ENCODE results near the gene SLC16A7. TPM values are rescaled to one million over a fixed set of nuclear protein-coding genes. Genes with fewer than 3 reads are reported as not detected.

Gene SLC16A7
- total RNA-seq, 1 donor from 2014 or later: 12.6 TPM

DNA sequence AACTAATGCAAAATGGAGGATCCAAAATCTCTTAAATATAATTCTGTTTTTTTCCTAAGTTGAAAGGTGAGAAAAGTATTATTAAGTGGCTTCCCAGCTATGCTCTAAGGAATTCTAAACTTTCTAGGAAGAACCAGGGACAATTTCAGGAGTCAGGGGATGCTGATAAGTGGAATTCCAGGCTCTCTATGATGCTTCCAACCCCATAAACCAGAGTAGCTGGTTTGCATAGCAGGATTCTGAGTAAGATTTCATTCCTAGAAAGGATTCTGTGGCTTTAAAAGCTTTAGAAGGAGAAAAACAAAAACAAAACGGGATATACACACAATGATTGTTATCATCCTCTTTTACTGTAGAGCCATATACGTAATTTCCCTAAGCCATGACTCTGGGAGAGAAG lies 93.9 kb downstream of the SLC16A7 start:
- Histone ChIP-seq H3K27me3 (no peaks in the 10 kb centered on the region), H3K27ac (no peak overlapping the region), H3K4me3 (no peak overlapping the region), H3K4me1 (no peaks in the 10 kb centered on the region), H3K36me3 (no peaks in the 10 kb centered on the region), H3K9me3 (no peaks in the 10 kb centered on the region)
- intact Hi-C loops (cut with DNase I): no loop called here
- TF ChIP-seq CTCF (IDR thresholded peaks at IDR 0.05): no peak
- no peak for DNase-seq (ENCODE audit: low spot score in 2 of 2)

DNA sequence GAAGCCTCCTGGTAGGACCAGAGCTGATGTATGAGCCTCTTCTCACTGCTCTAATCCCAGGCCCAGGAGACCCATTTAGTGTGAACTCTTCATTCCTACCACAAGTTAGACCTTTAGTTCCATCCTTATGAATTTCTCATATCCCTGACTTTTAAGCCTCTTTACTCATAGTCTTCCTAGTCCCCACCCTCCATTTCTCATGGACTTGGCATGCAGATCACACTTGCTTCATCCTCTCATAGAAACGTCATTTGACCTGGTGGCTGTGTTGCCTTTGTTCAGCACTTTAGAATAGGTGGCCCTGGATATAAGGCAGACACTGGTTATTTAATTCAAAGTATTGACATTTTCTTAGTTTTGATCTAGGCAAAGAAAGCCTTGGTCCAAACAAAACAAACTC lies 99.5 kb downstream of the SLC16A7 start:
- intact Hi-C loops (cut with DNase I): no loop called here
- no peak for DNase-seq (ENCODE audit: low spot score in 2 of 2)
- H3K27ac ChIP-seq: no peak overlapping the region
- no peaks in the 10 kb centered on the region for H3K9me3 ChIP-seq
- no peaks in the 10 kb centered on the region for H3K36me3 ChIP-seq
- no peaks in the 10 kb centered on the region for H3K4me1 ChIP-seq
- no peak for TF ChIP-seq CTCF (IDR thresholded peaks at IDR 0.05)
- H3K27me3 ChIP-seq: no peaks in the 10 kb centered on the region
- H3K4me3 ChIP-seq: no peak overlapping the region

- Histone ChIP-seq H3K36me3 (no peaks in the 10 kb centered on the region), H3K27ac (no peak overlapping the region), H3K9me3 (no peaks in the 10 kb centered on the region), H3K27me3 (no peaks in the 10 kb centered on the region), H3K4me3 (no peak overlapping the region), H3K4me1 (no peaks in the 10 kb centered on the region)
- intact Hi-C loops (cut with DNase I): no loop called here
- no peak for TF ChIP-seq CTCF (IDR thresholded peaks at IDR 0.05)
- DNase-seq (ENCODE audit: low spot score in 2 of 2): no peak
These were observed 102.8 kb downstream of the SLC16A7 start for GRCh38 chr12:59698600-59698999.

DNA sequence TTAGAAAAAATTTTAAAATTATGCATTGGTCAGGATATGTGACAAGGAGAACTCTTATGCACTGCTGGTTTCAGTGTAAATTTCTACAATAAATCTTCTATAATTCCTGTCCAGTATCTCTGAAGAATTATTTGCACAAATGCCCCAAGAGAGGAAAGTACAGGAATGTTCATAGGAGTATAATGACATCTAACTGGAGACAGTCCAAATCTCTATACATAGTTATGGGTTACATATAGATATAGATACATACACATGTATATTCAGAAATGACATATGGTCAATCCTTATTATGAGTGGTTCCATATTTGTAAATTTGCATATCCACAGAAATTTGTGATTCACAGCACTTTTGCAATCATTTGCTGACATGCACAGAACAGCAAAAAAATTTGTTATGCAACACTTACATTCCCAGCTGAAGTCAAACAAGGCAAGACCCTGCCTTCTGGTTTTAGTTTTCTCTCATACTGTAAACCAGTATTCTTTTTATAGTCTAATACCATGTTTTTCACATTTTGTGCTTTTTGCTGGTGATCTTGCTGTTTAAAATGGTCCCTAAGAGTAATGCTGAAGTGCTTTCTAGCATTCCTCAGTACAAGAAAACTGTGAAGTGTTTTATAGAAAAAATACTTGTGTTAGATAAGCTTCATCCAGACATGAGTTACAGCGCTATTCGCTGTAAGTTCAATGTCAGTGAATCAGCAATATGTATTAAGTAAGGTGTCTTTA lies 103.8 kb downstream of the SLC16A7 start:
- no peak overlapping the region for H3K27ac ChIP-seq
- no peaks in the 10 kb centered on the region for H3K4me1 ChIP-seq
- H3K36me3 ChIP-seq: no peaks in the 10 kb centered on the region
- H3K4me3 ChIP-seq: no peak overlapping the region
- DNase-seq (ENCODE audit: low spot score in 2 of 2): no peak
- no peak for TF ChIP-seq CTCF (IDR thresholded peaks at IDR 0.05)
- intact Hi-C loops (cut with DNase I): no loop called here
- no peaks in the 10 kb centered on the region for H3K9me3 ChIP-seq
- H3K27me3 ChIP-seq: no peaks in the 10 kb centered on the region

DNA sequence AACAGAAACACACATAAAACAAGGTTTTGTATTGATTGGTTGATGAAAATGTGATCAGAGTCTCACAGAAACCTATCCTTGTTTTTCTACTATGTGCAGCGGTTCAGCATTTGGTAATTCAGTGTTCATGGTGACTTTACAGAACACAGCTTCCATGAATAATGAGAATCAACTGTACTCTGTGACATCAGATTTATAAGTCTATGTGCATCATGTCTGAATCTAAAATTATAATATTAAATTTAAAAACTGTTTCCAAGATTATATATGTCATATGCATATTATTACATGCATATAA lies 104.3 kb downstream of the SLC16A7 start:
- H3K4me1 ChIP-seq: no peaks in the 10 kb centered on the region
- no peak overlapping the region for H3K4me3 ChIP-seq
- no peak for DNase-seq (ENCODE audit: low spot score in 2 of 2)
- no peaks in the 10 kb centered on the region for H3K9me3 ChIP-seq
- H3K27ac ChIP-seq: no peak overlapping the region
- peaks cover 0 to 5% of the 10 kb centered on the region in 2 donors for H3K36me3 ChIP-seq
- H3K27me3 ChIP-seq: no peaks in the 10 kb centered on the region
- intact Hi-C loops (cut with DNase I): no loop called here
- TF ChIP-seq CTCF (IDR thresholded peaks at IDR 0.05): no peak

DNA sequence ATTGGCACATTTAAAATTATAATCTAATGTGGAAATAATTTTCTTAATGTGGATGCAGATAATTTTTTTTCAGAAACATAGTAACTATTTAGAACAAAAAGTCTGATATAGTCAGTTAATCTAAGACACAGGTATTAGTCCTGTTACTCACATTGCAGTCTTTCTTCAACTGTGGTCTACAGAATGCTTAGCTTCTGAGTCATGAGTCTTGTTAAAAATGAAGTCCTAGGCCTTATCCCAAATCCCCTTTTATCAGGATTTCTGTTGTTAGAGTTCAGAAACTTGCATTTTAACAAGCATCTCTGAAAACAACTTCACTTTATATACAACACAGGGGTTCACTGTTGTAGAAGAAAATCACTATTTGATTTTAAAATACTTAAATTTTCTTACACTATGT lies 112.2 kb downstream of the SLC16A7 start:
- no peaks in the 10 kb centered on the region for H3K27me3 ChIP-seq
- H3K4me1 ChIP-seq: no peaks in the 10 kb centered on the region
- no peak for TF ChIP-seq CTCF (IDR thresholded peaks at IDR 0.05)
- no peak overlapping the region for H3K4me3 ChIP-seq
- no peak for DNase-seq (ENCODE audit: low spot score in 2 of 2)
- intact Hi-C loops (cut with DNase I): no loop called here
- no peak overlapping the region for H3K27ac ChIP-seq
- no peaks in the 10 kb centered on the region for H3K9me3 ChIP-seq
- H3K36me3 ChIP-seq: peaks cover 2 to 8% of the 10 kb centered on the region in 2 donors

Measured in ascending aorta (tissue), 2 donors.